ENCODE results near the gene GLRX3. TPM values are rescaled to one million over a fixed set of nuclear protein-coding genes. Genes with fewer than 3 reads are reported as not detected.
A peak's percentile ranks its signal among the peaks of the same experiment; 100 is the strongest.

GLRX3 gene
- total and polyA plus RNA-seq, 2 of the 13 experiments (the other 11 are each of a cell fraction or from before 2014, with no cell fraction given), result 91.4 to 135 TPM

- TF ChIP-seq ZBTB46 (CRISPR knock-in tag; IDR thresholded peaks at IDR 0.05; ENCODE audit: borderline replicate concordance), result no peak
- no peak for TF ChIP-seq RXRB (CRISPR knock-in tag; IDR thresholded peaks at IDR 0.05; ENCODE audit: borderline replicate concordance)
- TF ChIP-seq IRF9 (CRISPR knock-in tag; IDR thresholded peaks at IDR 0.05; ENCODE audit: borderline replicate concordance), result peak; percentile 94
- TF ChIP-seq IKZF5 (CRISPR knock-in tag; IDR thresholded peaks at IDR 0.05), result no peak
- no peak for TF ChIP-seq CERS6 (CRISPR knock-in tag; IDR thresholded peaks at IDR 0.05)
- no peak for TF ChIP-seq ZNF614 (CRISPR knock-in tag; IDR thresholded peaks at IDR 0.05; ENCODE audit: borderline replicate concordance)
- TF ChIP-seq ZNF431 (CRISPR knock-in tag; IDR thresholded peaks at IDR 0.05; ENCODE audit: borderline replicate concordance, low read depth), result no peak
- no peak for TF ChIP-seq SIX1 (CRISPR knock-in tag; IDR thresholded peaks at IDR 0.05; ENCODE audit: borderline replicate concordance)
- no peak for TF ChIP-seq HOXA7 (CRISPR knock-in tag; IDR thresholded peaks at IDR 0.05)
- TF ChIP-seq TBX3 (IDR thresholded peaks at IDR 0.05; ENCODE audit: borderline replicate concordance), result no peak
- TF ChIP-seq ZNF558 (CRISPR knock-in tag; IDR thresholded peaks at IDR 0.05; ENCODE audit: borderline replicate concordance), result no peak
- peak; percentile 33 for TF ChIP-seq HNRNPK (IDR thresholded peaks at IDR 0.05; ENCODE audit: low read depth, low read length, poor library complexity, severe bottlenecking)
- TF ChIP-seq MTF2 (CRISPR knock-in tag; IDR thresholded peaks at IDR 0.05; ENCODE audit: borderline replicate concordance), result no peak
- no peak for TF ChIP-seq NR2F1 (CRISPR knock-in tag; IDR thresholded peaks at IDR 0.05)
- TF ChIP-seq ZNF280B (CRISPR knock-in tag; IDR thresholded peaks at IDR 0.05; ENCODE audit: borderline replicate concordance), result no peak
- TF ChIP-seq PLSCR1 (CRISPR knock-in tag; IDR thresholded peaks at IDR 0.05; ENCODE audit: borderline replicate concordance), result no peak
- peak; percentile 87; the same call in 1 of the 2 replicates for TF ChIP-seq ZSCAN12 (CRISPR knock-in tag; IDR thresholded peaks at IDR 0.05)
Observed at GRCh38 chr10:130190055-130190736, 54.0 kb downstream of the GLRX3 start (continued).

All from HepG2 (cell line).